Lung (tissue), 12 donors: ENCODE data around the gene HPS1. TPM values are rescaled to one million over a fixed set of nuclear protein-coding genes. Genes with fewer than 3 reads are reported as not detected.

Experiments used
- ATAC-seq: fragments of 200-7000 bp; cut with Tn5 transposase; one replicate; pipeline ENCODE4 v1.9.1; 2020; ENCODE audit warnings: moderate number of reproducible peaks; ENCODE audit not compliant: insufficient read depth, low FRiP score
- DNase-seq, 3 donors: peaks; one replicate each; pipeline ENCODE4 v3.0.0-alpha.2; 2013 to 2017
- H3K27ac ChIP-seq, 2 donors: one replicate each; pipeline ENCODE4 v1.5.1; 2013; ENCODE audit warnings: mild to moderate bottlenecking in 2 of 2, moderate library complexity in 2 of 2, control low read depth in 1 of 2, inconsistent platforms in 1 of 2, low read depth in 1 of 2, low read length in 1 of 2
- H3K27me3 ChIP-seq, 3 donors: one replicate each; pipeline ENCODE4 v1.5.1; 2013; ENCODE audit warnings: low read length in 2 of 3; ENCODE audit not compliant: control insufficient read depth in 3 of 3, insufficient read depth in 3 of 3
- H3K36me3 ChIP-seq, 4 donors: one replicate each; pipeline ENCODE4 v1.5.1; 2013; ENCODE audit warnings: low read length in 4 of 4, mild to moderate bottlenecking in 1 of 4, moderate library complexity in 1 of 4; ENCODE audit not compliant: control insufficient read depth in 4 of 4, insufficient read depth in 4 of 4
- H3K4me1 ChIP-seq, 5 donors: one replicate each; pipeline ENCODE4 v1.5.1; 2013; ENCODE audit warnings: low read length in 5 of 5, mild to moderate bottlenecking in 2 of 5, moderate library complexity in 1 of 5; ENCODE audit not compliant: control insufficient read depth in 5 of 5, insufficient read depth in 5 of 5
- H3K4me3 ChIP-seq: one replicate; pipeline ENCODE4 v1.5.1; 2013; ENCODE audit warnings: mild to moderate bottlenecking, control low read depth, moderate library complexity
- H3K9ac ChIP-seq, 2 donors: one replicate each; pipeline ENCODE4 v1.5.1; 2013; ENCODE audit warnings: low read length in 2 of 2, control low read depth in 1 of 2; ENCODE audit not compliant: insufficient read depth in 1 of 2
- H3K9me3 ChIP-seq, 4 donors: one replicate each; pipeline ENCODE4 v1.5.1; 2013; ENCODE audit warnings: low read length in 3 of 4, mild to moderate bottlenecking in 1 of 4, moderate library complexity in 1 of 4; ENCODE audit not compliant: control insufficient read depth in 4 of 4, insufficient read depth in 3 of 4
- WGBS, 2 donors: extraction: QIAGEN DNeasy Blood & Tissue Kit; methylation state at CpG; one replicate each; pipeline ENCODE4 v1.1.7; 2013; 5-methylcytosine and 5-hydroxymethylcytosine counted together
- polyA plus RNA-seq, 2 donors: library from polyadenylated mRNA; stranded (reverse); fragments of 200-250 nt; gene quantifications; one replicate each; pipeline ENCODE4 v1.2.1, GENCODE V29; 2013
- total RNA-seq, 2 donors: library from RNA; depleted of rRNA in 1 of 2; stranded (reverse); fragments of >200 nt in 1 of 2; gene quantifications; one replicate each; pipeline ENCODE4 v1.2.1, GENCODE V29; 2014 to 2021
- TF ChIP-seq, protein P1 (sequence below): IDR thresholded peaks from 2 replicates; pipeline ENCODE4 v1.5.1; 2012; ENCODE audit warnings: mild to moderate bottlenecking; ENCODE audit errors: control extremely low read depth, extremely low read depth
- donor health status: control.
- donor health status: control.
- donor health status: Bipolar disorder and iron deficiency.
- donor health status: healthy.
- donor health status: DM: yes; HTN: yes; CAD: no.

HPS1 gene
- total and polyA plus RNA-seq, 4 donors, result 32.3 to 89.5 (median 58.4) TPM

DNA sequence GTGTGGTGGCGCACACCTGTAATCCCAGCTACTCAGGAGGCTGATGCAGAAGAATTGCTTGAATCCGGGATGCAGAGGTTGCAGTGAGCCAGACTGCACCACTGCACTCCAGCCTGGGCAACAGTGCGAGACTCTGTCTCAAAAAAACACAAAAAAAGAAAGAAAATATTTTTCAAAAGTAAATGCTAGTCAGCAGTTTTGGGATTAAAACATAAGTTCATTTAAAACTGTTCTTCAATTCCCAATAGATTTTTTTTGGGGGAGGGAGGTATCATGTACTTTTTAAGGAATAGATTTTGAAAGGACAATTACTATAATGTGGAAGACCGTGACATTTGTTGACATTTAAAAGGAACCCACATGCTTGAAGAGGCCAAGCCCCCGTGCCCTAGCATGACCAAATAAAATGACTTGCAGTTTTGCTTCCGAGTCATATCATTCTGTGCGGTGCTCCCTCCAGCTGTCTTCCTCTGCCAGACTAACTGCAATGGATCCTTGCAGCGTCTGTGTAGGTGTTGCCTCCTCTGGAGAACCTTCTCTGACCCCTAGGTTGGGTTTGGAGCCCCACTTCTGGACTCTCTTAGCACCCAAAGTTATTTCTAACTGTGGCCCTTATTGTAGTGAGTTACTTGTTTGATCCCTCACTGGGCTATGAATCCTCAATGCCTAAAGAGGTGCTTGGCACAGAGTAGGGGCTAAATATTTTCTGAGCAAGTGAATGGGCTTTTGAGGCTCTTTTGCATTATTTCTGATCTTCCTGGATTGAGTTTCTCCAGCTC is 17.4 kb upstream of the HPS1 start:
- no peaks in the 10 kb centered on the region for H3K9me3 ChIP-seq
- H3K27ac ChIP-seq, result no peak overlapping the region
- no peak for ATAC-seq
- H3K36me3 ChIP-seq, result no peaks in the 10 kb centered on the region
- no peak overlapping the region for H3K4me3 ChIP-seq
- H3K27me3 ChIP-seq, result no peaks in the 10 kb centered on the region
- H3K4me1 ChIP-seq, result peaks cover 0 to 9% (median 3%) of the 10 kb centered on the region in 5 donors
- H3K9ac ChIP-seq, result no peak overlapping the region
- DNase-seq, result no peak
- 48 to 62% methylated on average over 8 of the region's 8 CpGs for WGBS, 2 donors
- TF ChIP-seq, protein P1, sequence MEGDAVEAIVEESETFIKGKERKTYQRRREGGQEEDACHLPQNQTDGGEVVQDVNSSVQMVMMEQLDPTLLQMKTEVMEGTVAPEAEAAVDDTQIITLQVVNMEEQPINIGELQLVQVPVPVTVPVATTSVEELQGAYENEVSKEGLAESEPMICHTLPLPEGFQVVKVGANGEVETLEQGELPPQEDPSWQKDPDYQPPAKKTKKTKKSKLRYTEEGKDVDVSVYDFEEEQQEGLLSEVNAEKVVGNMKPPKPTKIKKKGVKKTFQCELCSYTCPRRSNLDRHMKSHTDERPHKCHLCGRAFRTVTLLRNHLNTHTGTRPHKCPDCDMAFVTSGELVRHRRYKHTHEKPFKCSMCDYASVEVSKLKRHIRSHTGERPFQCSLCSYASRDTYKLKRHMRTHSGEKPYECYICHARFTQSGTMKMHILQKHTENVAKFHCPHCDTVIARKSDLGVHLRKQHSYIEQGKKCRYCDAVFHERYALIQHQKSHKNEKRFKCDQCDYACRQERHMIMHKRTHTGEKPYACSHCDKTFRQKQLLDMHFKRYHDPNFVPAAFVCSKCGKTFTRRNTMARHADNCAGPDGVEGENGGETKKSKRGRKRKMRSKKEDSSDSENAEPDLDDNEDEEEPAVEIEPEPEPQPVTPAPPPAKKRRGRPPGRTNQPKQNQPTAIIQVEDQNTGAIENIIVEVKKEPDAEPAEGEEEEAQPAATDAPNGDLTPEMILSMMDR, result no peak

DNA sequence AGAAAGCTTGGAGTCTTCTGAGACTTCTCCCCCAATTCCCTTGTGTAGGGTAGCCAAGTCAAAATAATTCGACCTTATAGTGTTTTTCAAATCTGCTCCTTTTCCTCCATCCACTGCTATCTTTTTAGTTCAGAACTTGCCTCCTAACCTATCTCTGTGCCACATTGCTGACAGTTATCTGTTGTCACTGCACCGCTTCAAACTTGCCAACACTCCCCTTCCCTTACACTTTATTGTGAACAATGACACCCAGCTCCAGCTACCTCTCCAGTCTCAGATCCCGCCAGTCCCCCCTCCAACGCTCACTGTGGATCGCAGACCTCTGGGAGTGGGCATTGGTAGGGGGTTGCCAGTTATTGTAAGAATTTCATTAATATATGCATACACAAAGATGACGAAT is 16.3 kb upstream of the HPS1 start:
- no peaks in the 10 kb centered on the region for H3K36me3 ChIP-seq
- H3K4me1 ChIP-seq, result peaks cover 0 to 9% (median 3%) of the 10 kb centered on the region in 5 donors
- H3K27me3 ChIP-seq, result no peaks in the 10 kb centered on the region
- no peaks in the 10 kb centered on the region for H3K9me3 ChIP-seq
- DNase-seq (no peak), ATAC-seq (no peak)
- TF ChIP-seq, protein P1, result no peak
- peak overlapping the region in 1 of 2 donors; percentile 10 for H3K27ac ChIP-seq
- WGBS, 2 donors, result 91% methylated on average over 6 of the region's 6 CpGs
- H3K4me3 ChIP-seq, result no peak overlapping the region
- no peak overlapping the region for H3K9ac ChIP-seq

DNA sequence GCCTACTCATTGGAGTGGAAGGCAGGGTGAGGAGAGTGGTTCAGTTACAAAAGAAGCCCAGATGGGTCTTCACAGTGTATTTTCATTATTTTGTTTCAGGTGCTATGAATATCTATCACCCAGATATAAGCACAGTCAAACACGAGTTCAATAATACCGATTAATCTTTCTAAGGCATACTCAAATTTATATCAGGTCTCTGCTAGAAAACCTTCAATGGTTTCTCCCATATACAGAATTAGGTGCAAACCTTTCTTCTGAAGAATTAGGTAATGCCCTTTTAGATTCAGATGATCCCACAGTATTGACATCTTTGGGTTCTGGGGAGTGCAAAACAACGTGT is 14.7 kb upstream of the HPS1 start:
- Histone ChIP-seq H3K4me1 (peaks cover 0 to 9% (median 3%) of the 10 kb centered on the region in 5 donors), H3K9ac (no peak overlapping the region), H3K27ac (peak overlapping the region in 1 of 2 donors; percentile 76), H3K36me3 (no peaks in the 10 kb centered on the region), H3K27me3 (no peaks in the 10 kb centered on the region), H3K9me3 (no peaks in the 10 kb centered on the region), H3K4me3 (no peak overlapping the region)
- TF ChIP-seq, protein P1, result no peak
- 95 to 97% methylated on average over 3 of the region's 3 CpGs for WGBS, 2 donors
- DNase-seq, result no peak
- no peak for ATAC-seq
